A549 (cell line): ENCODE measurements around the gene LY6G5C. TPM values are rescaled to one million over a fixed set of nuclear protein-coding genes. Genes with fewer than 3 reads are reported as not detected.

Source experiments
- ATAC-seq, 2 experiments: fragments of 200-7000 bp in 1 of 2; fragments of >200 bp in 1 of 2; cut with Nextera tagmentation in 1 of 2; cut with Tn5 transposase in 1 of 2; 3 replicates each; pipeline versions ENCODE4 v1.8.0 to v1.9.1; 2018 to 2020; ENCODE audit warnings: mild to moderate bottlenecking in 1 of 2, moderate library complexity in 1 of 2
- CTCF ChIA-PET: fragments of 300-600 bp; sonication (Branson Sonifier 250); formaldehyde crosslinking; extraction: SDS; loops from one replicate; lab custom pipeline; 2021; ENCODE audit warnings: antibody characterized with exemption, inconsistent platforms; lab: Yijun Ruan, JAX
- POLR2A ChIA-PET: fragments of 350-600 bp; formaldehyde crosslinking; extraction: SDS; loops from one replicate; lab custom pipeline; 2021; ENCODE audit warnings: antibody characterized with exemption, inconsistent platforms; lab: Yijun Ruan, JAX
- DNase-seq, 2 experiments: peaks; one replicate each; pipeline versions ENCODE4 v3.0.0 to v3.0.0-alpha.2; 2011 to 2016; ENCODE audit warnings: low read depth in 1 of 2, low spot score in 1 of 2
- FAIRE-seq: peaks from 2 replicates; lab custom pipeline; 2011; peaks lifted over from hg19 to GRCh38; lab: Jason Lieb, UNC
- H3K27ac ChIP-seq, 2 experiments: fragments of >200 bp; sonication (Bioruptor Twin); formaldehyde crosslinking; 3 replicates each; pipeline ENCODE4 v1.5.1; 2016 to 2017
- H3K4me1 ChIP-seq: fragments of >200 bp; sonication (Bioruptor Twin); formaldehyde crosslinking; 3 replicates; pipeline ENCODE4 v1.6.1; 2016
- H3K4me2 ChIP-seq: fragments of >200 bp; sonication (Bioruptor Twin); formaldehyde crosslinking; 3 replicates; pipeline ENCODE4 v1.6.1; 2016
- H3K4me3 ChIP-seq: fragments of >200 bp; sonication (Bioruptor Twin); formaldehyde crosslinking; 3 replicates; pipeline ENCODE4 v1.5.1; 2016
- H3K9me3 ChIP-seq: fragments of >200 bp; sonication (Bioruptor Twin); formaldehyde crosslinking; 3 replicates; pipeline ENCODE4 v1.6.1; 2016
- ATOH8 ChIP-seq: fragments of 250-450 bp; sonication (Bioruptor Pico); IDR thresholded peaks from 2 replicates; pipeline ENCODE4 v1.5.0; 2020; ENCODE audit warnings: low read depth, mild to moderate bottlenecking, moderate library complexity
- CBX8 ChIP-seq: fragments of 200-600 bp; sonication (generic); IDR thresholded peaks from 2 replicates; pipeline ENCODE4 v1.6.1; 2016
- CEBPB ChIP-seq, 2 experiments: fragments of >200 bp in 1 of 2; sonication (Bioruptor Twin) in 1 of 2; formaldehyde crosslinking in 1 of 2; IDR thresholded peaks; 2 replicates each; pipeline ENCODE4 v1.6.1; 2012 to 2016
- CHD4 ChIP-seq: fragments of 200-600 bp; sonication (generic); IDR thresholded peaks from 2 replicates; pipeline ENCODE4 v1.6.1; 2016; ENCODE audit warnings: antibody characterized with exemption, mild to moderate bottlenecking, borderline replicate concordance
- EHMT2 ChIP-seq: fragments of 200-600 bp; sonication (generic); IDR thresholded peaks from 2 replicates; pipeline ENCODE4 v1.6.1; 2016; ENCODE audit warnings: antibody characterized with exemption, low read depth, mild to moderate bottlenecking, moderate library complexity
- FOXS1 ChIP-seq: fragments of 250-450 bp; sonication (Bioruptor Pico); IDR thresholded peaks from 2 replicates; pipeline ENCODE4 v1.5.0; 2020; ENCODE audit warnings: mild to moderate bottlenecking, moderate library complexity
- GATA3 ChIP-seq: IDR thresholded peaks from 2 replicates; pipeline ENCODE4 v1.6.1; 2012; ENCODE audit warnings: borderline replicate concordance
- HDAC2 ChIP-seq: fragments of 200-600 bp; sonication (generic); IDR thresholded peaks from 2 replicates; pipeline ENCODE4 v1.6.1; 2016
- HOXA7 ChIP-seq: fragments of 250-450 bp; sonication (Bioruptor Pico); IDR thresholded peaks from 2 replicates; pipeline ENCODE4 v1.5.0; 2020; ENCODE audit warnings: mild to moderate bottlenecking, moderate library complexity
- JUN ChIP-seq, 2 experiments: fragments of >200 bp; sonication (Bioruptor Twin); formaldehyde crosslinking; IDR thresholded peaks; 2 replicates in 1 of 2; 3 replicates in 1 of 2; pipeline ENCODE4 v1.6.1; 2016 to 2017
- MAZ ChIP-seq: fragments of 150-350 bp; IDR thresholded peaks from 2 replicates; pipeline ENCODE4 v1.6.1; 2014; ENCODE audit warnings: antibody characterized with exemption, low read depth, low read length, borderline replicate concordance
- NFE2L2 ChIP-seq: fragments of 150-350 bp; conservative IDR thresholded peaks from 2 replicates; pipeline ENCODE4 v1.6.1; 2014; ENCODE audit warnings: low read length
- PHF8 ChIP-seq: fragments of 200-600 bp; sonication (generic); IDR thresholded peaks from 2 replicates; pipeline ENCODE4 v1.6.1; 2016; ENCODE audit warnings: low read depth, mild to moderate bottlenecking, antibody characterized with exemption, moderate library complexity, borderline replicate concordance
- POLR2A ChIP-seq: IDR thresholded peaks from 2 replicates; pipeline ENCODE4 v1.6.1; 2012; ENCODE audit warnings: mild to moderate bottlenecking, low read length
- RARB ChIP-seq: fragments of 250-450 bp; sonication (Bioruptor Pico); IDR thresholded peaks from 2 replicates; pipeline ENCODE4 v1.8.0; 2021; ENCODE audit warnings: mild to moderate bottlenecking, moderate library complexity
- RNF2 ChIP-seq: fragments of 200-600 bp; sonication (generic); IDR thresholded peaks from 2 replicates; pipeline ENCODE4 v1.6.1; 2016; ENCODE audit warnings: low read depth, mild to moderate bottlenecking, antibody characterized with exemption, moderate library complexity, borderline replicate concordance
- SMC3 ChIP-seq: fragments of >200 bp; sonication (Bioruptor Twin); formaldehyde crosslinking; IDR thresholded peaks from 3 replicates; pipeline ENCODE4 v1.6.1; 2018; ENCODE audit warnings: inconsistent platforms
- TFCP2L1 ChIP-seq: fragments of 250-450 bp; sonication (Bioruptor Pico); IDR thresholded peaks from 2 replicates; pipeline ENCODE4 v1.5.0; 2021; ENCODE audit warnings: mild to moderate bottlenecking
- TP53 ChIP-seq: fragments of 250-450 bp; sonication (Bioruptor Pico); IDR thresholded peaks from 2 replicates; pipeline ENCODE4 v1.5.0; 2021; ENCODE audit warnings: mild to moderate bottlenecking, moderate library complexity
- ZC3H11A ChIP-seq: fragments of 450-650 bp; IDR thresholded peaks from 2 replicates; pipeline ENCODE4 v1.6.1; 2014; ENCODE audit warnings: antibody characterized with exemption, mild to moderate bottlenecking
- ZFP36 ChIP-seq: fragments of 450-650 bp; IDR thresholded peaks from 2 replicates; pipeline ENCODE4 v1.6.1; 2014; ENCODE audit warnings: borderline replicate concordance; ENCODE audit not compliant: partially characterized antibody
- WGBS: methylation state at CpG from one replicate; pipeline ENCODE4 v1.1.6; 2017; ENCODE audit errors: missing lambda C conversion rate; 5-methylcytosine and 5-hydroxymethylcytosine counted together
- polyA plus RNA-seq, 4 experiments: library from polyadenylated mRNA; depleted of rRNA in 3 of 4; stranded (reverse); fragments of >200 nt; fragmentation: RNase III in 1 of 4; extraction: RNeasy Plus Mini Kit Qiagen cat#74134 plus additional on column Dnase treatment in 1 of 4; gene quantifications; 2 replicates in 3 of 4; 3 replicates in 1 of 4; pipeline ENCODE4 v1.2.3, GENCODE V29; 2011 to 2017
- TF ChIP-seq, protein P1 (sequence below): IDR thresholded peaks from 2 replicates; pipeline ENCODE4 v1.6.1; 2012
- TF ChIP-seq, protein P2 (sequence below): fragments of 200-600 bp; sonication (generic); IDR thresholded peaks from 2 replicates; pipeline ENCODE4 v1.6.1; 2016; ENCODE audit warnings: antibody characterized with exemption, mild to moderate bottlenecking, moderate library complexity
- TF ChIP-seq, protein P3 (sequence below): fragments of 250-450 bp; sonication (Bioruptor Pico); IDR thresholded peaks from 2 replicates; pipeline ENCODE4 v1.5.0; 2021; ENCODE audit warnings: mild to moderate bottlenecking, moderate library complexity, borderline replicate concordance
- TF ChIP-seq, protein P4 (sequence below): fragments of >200 bp; sonication (Bioruptor Twin); formaldehyde crosslinking; IDR thresholded peaks from 3 replicates; pipeline ENCODE4 v1.5.1; 2016

The LY6G5C gene
- polyA plus RNA-seq, 2 of the 4 experiments (the other 2 are of a cell fraction) = 1.2 to 1.6 TPM

GRCh38 chr6:31692886-31693285 lies 12.0 kb upstream of the LY6G5C start:
- DNase-seq (no peak), FAIRE-seq (no peak), ATAC-seq (no peak)
- no peak overlapping the region for H3K4me3 ChIP-seq
- POLR2A ChIA-PET = no interaction called here
- no peaks in the 10 kb centered on the region for H3K9me3 ChIP-seq
- no peaks in the 10 kb centered on the region; the same call in 2 of the 3 replicates for H3K4me1 ChIP-seq
- TF ChIP-seq MAZ (no peak), SMC3 (no peak), TP53 (CRISPR knock-in tag) (no peak), JUN (IDR thresholded peaks at IDR 0.05) (no peak), POLR2A (no peak), CEBPB (IDR thresholded peaks at IDR 0.05) (no peak), HOXA7 (CRISPR knock-in tag) (no peak), FOXS1 (CRISPR knock-in tag) (no peak), CBX8 (no peak), TFCP2L1 (CRISPR knock-in tag) (no peak)
- H3K4me2 ChIP-seq = no peak overlapping the region
- CTCF ChIA-PET = interaction anchor here (0.6 to 2.9 kb wide), 5 partner anchors 11 to 119 kb away, joined by 3 to 11 read pairs (median 4); partner anchors contain the start of genes ABHD16A, DDAH2 and LY6G5C
- H3K27ac ChIP-seq = no peak overlapping the region
- 92% methylated on average over 8 of the region's 9 CpGs for WGBS

DNA sequence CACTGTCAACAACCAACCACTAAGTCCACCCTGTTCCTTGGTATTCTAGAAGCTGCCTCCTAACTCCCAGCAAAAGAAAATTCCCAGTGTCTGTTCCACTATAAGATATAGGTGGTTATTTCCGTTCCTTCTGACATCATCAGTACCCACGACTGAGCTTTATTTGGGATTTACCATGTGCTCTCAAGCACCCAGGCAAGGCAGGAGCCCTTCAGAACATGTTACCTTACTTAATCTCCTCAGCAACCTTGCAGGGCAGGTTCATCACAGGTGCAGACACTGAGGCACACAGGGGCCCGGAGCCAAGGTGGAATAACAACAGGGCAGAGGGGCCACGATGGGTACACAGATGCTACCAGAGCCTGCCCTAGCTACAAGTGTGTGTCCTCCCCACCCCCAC lies 11.5 kb upstream of the LY6G5C start:
- DNase-seq (no peak), ATAC-seq (no peak), FAIRE-seq (no peak)
- CTCF ChIA-PET = interaction anchor here (1.2 to 2.9 kb wide), 3 partner anchors 12 to 36 kb away, joined by 3 to 11 read pairs (median 4); partner anchors contain the start of genes DDAH2 and LY6G5C
- Histone ChIP-seq H3K4me1 (no peaks in the 10 kb centered on the region; the same call in 2 of the 3 replicates), H3K27ac (no peak overlapping the region), H3K9me3 (no peaks in the 10 kb centered on the region), H3K4me2 (no peak overlapping the region), H3K4me3 (no peak overlapping the region)
- POLR2A ChIA-PET = no interaction called here
- WGBS = 82% methylated on average over 4 of the region's 4 CpGs
- TF ChIP-seq, protein P1, sequence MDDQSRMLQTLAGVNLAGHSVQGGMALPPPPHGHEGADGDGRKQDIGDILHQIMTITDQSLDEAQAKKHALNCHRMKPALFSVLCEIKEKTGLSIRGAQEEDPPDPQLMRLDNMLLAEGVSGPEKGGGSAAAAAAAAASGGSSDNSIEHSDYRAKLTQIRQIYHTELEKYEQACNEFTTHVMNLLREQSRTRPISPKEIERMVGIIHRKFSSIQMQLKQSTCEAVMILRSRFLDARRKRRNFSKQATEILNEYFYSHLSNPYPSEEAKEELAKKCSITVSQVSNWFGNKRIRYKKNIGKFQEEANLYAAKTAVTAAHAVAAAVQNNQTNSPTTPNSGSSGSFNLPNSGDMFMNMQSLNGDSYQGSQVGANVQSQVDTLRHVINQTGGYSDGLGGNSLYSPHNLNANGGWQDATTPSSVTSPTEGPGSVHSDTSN = no peak
- no peak for TF ChIP-seq TFCP2L1 (CRISPR knock-in tag)
- no peak for TF ChIP-seq GATA3
- no peak for TF ChIP-seq TP53 (CRISPR knock-in tag)
- no peak for TF ChIP-seq NFE2L2
- TF ChIP-seq ZFP36 = no peak
- TF ChIP-seq, protein P2, sequence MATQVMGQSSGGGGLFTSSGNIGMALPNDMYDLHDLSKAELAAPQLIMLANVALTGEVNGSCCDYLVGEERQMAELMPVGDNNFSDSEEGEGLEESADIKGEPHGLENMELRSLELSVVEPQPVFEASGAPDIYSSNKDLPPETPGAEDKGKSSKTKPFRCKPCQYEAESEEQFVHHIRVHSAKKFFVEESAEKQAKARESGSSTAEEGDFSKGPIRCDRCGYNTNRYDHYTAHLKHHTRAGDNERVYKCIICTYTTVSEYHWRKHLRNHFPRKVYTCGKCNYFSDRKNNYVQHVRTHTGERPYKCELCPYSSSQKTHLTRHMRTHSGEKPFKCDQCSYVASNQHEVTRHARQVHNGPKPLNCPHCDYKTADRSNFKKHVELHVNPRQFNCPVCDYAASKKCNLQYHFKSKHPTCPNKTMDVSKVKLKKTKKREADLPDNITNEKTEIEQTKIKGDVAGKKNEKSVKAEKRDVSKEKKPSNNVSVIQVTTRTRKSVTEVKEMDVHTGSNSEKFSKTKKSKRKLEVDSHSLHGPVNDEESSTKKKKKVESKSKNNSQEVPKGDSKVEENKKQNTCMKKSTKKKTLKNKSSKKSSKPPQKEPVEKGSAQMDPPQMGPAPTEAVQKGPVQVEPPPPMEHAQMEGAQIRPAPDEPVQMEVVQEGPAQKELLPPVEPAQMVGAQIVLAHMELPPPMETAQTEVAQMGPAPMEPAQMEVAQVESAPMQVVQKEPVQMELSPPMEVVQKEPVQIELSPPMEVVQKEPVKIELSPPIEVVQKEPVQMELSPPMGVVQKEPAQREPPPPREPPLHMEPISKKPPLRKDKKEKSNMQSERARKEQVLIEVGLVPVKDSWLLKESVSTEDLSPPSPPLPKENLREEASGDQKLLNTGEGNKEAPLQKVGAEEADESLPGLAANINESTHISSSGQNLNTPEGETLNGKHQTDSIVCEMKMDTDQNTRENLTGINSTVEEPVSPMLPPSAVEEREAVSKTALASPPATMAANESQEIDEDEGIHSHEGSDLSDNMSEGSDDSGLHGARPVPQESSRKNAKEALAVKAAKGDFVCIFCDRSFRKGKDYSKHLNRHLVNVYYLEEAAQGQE = no peak
- TF ChIP-seq RARB (CRISPR knock-in tag) = no peak
- TF ChIP-seq ZC3H11A = no peak
- TF ChIP-seq RNF2 = no peak
- TF ChIP-seq, protein P3, sequence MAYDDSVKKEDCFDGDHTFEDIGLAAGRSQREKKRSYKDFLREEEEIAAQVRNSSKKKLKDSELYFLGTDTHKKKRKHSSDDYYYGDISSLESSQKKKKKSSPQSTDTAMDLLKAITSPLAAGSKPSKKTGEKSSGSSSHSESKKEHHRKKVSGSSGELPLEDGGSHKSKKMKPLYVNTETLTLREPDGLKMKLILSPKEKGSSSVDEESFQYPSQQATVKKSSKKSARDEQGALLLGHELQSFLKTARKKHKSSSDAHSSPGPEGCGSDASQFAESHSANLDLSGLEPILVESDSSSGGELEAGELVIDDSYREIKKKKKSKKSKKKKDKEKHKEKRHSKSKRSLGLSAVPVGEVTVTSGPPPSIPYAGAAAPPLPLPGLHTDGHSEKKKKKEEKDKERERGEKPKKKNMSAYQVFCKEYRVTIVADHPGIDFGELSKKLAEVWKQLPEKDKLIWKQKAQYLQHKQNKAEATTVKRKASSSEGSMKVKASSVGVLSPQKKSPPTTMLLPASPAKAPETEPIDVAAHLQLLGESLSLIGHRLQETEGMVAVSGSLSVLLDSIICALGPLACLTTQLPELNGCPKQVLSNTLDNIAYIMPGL (CRISPR knock-in tag) = no peak
- TF ChIP-seq PHF8 = no peak
- no peak for TF ChIP-seq POLR2A
- TF ChIP-seq, protein P4, sequence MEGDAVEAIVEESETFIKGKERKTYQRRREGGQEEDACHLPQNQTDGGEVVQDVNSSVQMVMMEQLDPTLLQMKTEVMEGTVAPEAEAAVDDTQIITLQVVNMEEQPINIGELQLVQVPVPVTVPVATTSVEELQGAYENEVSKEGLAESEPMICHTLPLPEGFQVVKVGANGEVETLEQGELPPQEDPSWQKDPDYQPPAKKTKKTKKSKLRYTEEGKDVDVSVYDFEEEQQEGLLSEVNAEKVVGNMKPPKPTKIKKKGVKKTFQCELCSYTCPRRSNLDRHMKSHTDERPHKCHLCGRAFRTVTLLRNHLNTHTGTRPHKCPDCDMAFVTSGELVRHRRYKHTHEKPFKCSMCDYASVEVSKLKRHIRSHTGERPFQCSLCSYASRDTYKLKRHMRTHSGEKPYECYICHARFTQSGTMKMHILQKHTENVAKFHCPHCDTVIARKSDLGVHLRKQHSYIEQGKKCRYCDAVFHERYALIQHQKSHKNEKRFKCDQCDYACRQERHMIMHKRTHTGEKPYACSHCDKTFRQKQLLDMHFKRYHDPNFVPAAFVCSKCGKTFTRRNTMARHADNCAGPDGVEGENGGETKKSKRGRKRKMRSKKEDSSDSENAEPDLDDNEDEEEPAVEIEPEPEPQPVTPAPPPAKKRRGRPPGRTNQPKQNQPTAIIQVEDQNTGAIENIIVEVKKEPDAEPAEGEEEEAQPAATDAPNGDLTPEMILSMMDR = no peak
- TF ChIP-seq CBX8 = no peak
- TF ChIP-seq HDAC2 = no peak
- no peak for TF ChIP-seq HOXA7 (CRISPR knock-in tag)
- no peak for TF ChIP-seq ATOH8 (CRISPR knock-in tag)
- TF ChIP-seq CHD4 = no peak
- TF ChIP-seq EHMT2 = no peak
